ENCODE results near the gene PARD3B.

PARD3B gene

DNA sequence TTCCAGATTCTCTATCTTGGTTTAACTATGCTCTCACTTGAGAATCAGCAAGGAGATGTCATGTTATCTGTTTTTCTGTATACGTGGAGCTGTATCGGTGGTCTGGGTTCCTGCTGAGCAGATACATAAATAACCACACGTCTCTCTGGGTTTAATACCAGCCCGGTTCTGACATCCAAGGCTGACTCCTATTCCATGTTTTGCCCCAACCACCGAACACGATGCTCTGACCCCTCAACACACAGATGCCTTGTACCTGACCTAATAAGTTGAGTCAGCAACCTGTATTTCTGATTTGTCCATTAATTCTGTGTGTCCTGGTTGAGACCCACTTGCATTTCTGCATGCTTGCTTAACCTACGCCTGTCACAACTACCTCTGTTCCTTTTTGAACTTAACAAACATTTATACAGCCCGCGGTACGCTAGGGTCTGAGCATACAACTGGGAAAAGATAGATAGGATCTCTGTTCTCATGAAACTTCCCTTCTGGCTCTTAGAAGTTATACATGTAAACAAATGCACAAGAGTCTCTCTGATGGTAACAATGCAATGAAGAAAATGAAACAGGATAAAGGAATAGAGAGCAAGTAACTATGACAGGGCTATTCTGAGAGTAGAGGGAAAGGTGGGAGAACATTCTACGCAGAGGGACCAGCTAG, 480.4 kb downstream of the PARD3B start:
- DNase-seq, result no peak

DNA sequence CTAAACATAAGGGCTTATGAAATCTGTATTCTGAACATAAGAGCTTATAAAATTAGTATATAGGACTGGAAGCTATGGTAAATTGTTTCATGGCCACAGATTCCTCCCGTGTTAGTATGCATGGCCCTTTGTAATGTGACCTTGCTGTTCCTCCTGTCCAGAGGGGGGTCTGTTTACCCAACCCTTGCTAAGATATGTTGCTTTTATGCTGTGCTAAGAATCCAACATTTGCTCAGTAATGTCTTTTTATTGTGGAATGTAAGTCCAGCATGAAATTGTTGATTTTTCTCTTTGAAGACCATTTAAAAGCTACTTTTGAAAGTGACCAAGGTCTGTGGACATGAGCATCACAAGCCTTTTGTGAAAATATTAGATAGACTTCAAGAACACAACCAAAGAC, 485.4 kb downstream of the PARD3B start:
- no peak for DNase-seq

DNA sequence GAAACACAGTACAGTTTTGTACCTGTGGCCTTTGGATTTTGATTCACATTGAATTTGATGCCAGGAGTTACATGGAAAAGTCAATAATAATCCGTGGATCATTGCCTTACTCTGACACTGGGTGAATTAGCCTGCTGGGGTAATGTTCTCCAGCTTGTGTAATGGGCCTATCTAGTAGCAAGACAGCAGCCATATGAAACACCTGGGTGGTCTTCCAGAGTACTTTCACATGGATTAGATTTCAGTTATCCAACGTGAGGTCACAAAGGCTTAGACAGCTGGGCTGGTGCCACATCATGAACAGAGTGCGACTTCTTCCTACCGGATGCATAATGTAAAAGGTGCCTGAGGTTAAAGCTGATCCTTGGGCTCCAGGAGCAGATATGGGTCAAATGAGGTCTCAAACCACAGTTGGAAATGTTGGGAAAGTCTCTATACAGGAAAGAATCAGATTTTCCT, 486.8 kb downstream of the PARD3B start:
- no peak for DNase-seq

DNA sequence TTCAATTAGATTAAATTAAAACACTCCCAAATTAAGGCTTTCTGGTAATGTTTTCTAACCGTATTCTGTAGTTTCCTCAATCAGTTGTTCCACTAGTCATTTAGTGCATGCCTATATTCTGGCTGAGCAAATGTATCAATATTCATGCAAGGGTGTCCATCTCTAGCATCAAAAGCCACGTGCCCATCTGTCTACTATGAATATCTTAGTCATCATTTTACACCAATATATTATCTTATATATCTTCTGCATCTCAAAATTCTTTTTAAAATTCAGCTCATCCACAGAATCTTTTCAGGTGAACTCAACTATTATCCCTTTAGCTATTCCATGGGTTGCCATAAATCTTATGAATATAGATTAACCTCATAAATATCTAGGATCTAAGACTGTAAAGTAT, 488.2 kb downstream of the PARD3B start:
- no peak for DNase-seq

DNA sequence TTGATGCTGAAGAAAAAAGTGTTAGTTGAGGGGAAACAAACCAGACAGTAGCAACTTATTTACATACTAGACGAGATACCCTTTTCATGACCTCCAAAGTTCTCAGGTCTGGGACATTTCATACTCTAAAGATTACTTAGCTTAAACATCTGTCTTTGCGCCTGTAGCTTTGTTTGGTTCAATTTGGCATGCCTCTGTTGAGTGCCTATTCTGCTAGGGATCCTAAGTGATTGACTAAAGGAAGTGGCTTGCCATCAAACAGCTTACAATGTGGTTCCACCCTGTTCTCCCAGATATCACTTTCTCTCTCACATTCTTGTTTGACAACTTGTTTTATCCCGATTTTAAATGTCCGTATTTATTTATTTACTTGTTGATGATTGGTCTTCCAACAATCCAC, 488.8 kb downstream of the PARD3B start:
- no peak for DNase-seq

DNA sequence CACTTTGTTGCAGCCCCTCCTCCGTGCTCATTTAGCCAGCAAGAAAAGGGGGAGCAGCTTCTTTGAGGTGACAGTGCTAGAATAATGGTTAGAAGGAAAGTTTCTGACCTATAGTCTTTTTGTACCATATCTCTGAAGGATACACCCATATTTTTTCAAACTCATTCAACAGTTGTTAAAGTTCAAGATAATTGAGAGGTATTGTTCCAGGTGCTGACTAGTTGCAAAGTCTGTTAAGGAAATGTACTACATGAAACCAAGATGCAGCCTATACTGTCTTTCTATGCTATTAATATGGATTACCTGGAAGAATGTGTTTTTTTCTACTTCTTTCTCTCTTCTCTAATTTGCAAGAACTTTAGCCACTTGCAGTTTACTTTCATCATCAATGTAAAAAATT, 495.0 kb downstream of the PARD3B start:
- no peak for DNase-seq

DNA sequence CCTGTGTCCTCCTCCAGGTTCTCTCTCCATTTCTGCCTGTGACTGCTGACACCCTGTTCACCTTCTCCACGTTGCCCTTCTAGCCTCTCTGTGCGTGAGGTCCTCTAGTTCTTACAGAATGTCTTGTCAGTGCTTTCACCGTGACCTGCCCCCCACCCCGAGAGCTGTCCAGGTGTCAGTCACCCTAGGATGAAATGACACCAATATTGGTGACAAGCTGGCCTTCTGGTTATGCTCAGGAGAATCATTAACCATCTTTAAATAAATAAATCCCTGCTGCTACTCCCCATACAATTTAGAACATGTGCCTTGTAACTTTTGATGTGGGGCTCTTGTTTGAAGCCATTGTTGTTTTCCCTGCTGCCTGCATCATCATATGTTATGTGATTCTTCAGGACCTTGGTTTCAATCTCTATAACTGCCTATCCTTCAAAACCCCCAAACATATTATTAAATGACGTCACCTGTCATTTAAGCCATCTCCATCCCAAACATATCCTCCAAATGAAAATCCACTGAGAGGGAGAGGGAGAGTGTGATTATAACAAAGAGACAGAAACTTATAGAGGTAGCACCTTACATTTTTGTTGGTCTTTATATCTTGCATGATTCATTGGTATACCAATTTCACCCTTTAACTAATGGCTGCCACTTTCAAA, 496.3 kb downstream of the PARD3B start:
- DNase-seq, result no peak

DNA sequence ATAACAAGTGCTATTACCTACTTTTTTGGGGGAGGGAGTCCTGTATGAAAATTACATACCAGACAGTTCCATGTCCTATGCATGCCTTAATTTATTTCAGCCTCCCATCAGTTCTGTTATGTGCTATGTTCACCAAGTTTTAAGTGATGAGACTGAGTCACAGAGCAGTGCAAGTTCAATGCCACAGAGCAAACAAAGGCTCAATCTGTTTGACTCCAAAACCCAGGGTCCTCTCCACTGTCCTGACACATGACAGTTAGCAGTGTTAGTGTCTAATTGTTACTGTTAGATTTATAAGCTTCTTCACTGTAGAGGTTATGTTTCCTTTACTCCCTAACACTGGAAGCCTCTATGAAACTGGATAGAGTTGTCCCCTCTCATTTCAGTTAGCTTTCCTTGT, 498.0 kb downstream of the PARD3B start:
- DNase-seq, result no peak

DNA sequence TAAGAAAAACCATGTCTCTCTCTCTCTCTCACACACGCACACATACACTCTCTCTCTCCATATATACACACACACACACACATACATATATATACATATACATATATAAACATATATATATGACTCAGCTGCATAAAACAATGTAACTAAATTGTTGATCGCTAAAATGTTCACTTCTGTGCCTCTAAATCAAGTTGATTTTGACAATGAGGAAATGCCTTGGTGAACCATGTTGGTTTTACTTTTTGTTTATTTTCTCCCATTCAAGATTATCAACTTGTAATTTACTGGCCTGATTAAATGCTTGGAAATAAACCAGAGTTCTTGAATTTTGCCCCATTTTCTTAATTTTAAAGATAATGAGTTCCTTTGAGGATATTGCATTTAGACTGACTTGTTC, 500.4 kb downstream of the PARD3B start:
- no peak for DNase-seq

DNA sequence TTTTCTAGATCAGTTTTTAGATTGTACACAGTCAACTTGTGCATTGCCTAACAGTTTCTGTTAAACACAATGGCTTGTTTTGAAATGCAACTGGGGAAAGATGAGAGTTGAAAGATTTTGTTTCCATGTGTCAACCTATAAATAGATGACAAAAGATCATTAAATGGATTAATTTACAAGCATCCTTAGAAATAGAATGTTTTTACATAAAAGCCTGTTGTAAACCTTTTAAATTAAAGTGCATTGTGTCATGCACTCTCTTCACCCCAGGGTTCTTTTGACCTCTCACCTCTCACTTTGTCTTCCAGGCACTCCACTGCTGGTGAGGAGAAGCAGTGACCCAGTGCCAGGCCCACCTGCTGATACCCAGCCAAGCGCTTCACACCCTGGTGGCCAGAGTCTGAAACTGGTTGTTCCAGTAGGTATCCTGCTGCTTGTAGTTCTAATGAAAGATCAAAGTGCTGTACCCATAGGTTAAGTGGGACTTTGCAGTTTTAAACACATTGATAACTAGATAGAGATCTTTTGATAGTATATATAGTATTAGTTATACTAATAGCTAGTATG, 502.1 kb downstream of the PARD3B start:
- DNase-seq, result no peak

DNA sequence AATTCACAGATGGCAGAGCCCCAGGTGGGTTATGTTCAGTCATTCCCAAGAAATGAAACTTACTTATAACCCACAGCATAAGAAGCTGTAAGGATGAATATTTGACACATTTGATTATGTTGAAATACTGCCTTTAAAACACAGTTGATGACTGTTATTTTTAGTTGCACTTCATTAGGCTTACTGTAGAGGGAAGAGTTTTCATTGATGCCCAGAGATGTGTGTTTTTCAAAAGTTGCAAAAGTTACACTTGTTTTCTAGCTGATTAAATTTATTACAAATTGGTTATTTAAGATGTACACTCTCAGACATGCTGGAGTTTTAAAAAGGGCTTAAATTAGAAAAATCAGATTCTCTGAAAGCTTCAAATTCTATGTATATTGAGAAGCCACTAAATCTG, 506.1 kb downstream of the PARD3B start:
- no peak for DNase-seq

DNA sequence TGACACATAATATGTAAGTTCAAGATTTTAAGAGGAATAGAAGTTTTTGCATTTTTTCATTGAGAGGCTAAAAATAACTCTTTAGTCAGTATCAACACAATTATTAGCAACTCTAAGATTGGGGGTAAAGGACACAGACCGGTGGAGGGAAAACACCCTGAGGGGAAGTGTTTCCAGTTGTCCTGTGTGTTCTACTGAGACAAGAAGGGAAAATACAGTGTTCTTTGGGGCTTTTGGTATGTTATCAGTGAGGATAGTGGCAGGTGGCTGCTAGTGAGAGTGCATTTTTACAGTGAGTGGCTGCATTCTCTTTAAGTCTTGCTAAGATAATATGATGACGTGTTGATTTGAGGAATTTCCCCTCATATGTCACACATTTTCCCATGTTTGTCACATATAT, 507.5 kb downstream of the PARD3B start:
- DNase-seq, result no peak

DNA sequence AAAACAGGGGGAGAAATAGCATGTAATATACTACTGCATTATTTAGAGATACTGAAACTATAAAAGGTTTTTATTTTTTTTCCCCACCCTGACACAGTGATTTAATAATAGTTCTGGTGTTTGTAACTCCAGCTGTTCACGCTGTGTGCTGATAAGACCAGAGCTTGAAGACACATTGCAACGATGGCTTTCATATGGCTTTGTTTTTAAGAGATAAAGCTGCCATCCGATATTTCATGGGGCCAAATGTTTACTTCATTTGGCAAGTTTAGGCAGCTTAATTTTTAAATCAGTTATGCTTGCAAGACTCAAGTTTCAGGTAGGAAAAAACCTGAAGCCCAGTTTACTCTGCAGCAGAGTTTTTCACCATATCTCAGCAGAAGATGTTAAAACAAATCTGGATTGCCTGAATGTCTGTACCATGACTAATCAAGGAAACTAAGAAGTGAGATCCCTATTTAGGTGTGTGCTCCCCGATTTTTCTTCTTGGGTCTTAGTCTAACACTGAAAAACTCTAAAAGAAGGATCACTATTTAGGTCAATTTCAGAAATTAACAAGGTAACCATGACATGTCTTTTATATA, 508.6 kb downstream of the PARD3B start:
- no peak for DNase-seq

DNA sequence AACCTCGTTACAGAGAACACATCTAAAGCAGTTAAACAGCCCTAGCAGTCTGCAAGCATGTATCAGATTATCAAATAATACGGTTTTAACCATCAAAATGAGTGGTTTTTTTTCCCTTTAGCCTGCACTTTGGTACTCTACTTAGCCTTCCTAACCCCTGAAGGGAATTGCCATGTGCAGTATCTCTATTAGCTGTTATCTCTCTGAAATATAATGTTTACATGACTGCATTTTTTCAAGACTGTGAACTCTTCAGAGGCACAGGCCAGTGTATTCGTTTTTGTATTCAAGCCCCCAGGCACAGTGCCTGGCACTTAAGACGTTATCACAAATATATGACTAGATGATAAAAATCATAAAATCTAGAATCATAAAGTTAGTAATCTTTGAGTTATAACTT, 509.5 kb downstream of the PARD3B start:
- DNase-seq, result no peak

DNA sequence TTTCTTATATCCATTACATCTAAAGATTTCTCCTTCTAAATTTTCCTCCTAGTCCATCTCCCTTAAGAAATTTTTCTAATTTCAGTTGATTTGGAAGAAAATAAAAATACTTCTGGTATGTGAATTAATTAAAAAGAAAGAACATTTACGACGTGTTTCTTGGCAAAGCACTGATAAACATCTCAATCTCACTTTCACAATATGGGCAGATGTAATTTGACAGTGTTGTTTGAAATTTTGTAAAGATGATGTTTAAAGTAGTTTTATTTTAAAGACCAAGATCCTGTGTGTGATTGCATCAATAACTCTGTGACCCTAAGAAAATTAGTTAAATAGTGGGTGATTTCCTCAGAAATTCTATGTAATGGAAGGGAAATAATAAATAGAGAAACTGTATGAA, 510.0 kb downstream of the PARD3B start:
- no peak for DNase-seq

DNA sequence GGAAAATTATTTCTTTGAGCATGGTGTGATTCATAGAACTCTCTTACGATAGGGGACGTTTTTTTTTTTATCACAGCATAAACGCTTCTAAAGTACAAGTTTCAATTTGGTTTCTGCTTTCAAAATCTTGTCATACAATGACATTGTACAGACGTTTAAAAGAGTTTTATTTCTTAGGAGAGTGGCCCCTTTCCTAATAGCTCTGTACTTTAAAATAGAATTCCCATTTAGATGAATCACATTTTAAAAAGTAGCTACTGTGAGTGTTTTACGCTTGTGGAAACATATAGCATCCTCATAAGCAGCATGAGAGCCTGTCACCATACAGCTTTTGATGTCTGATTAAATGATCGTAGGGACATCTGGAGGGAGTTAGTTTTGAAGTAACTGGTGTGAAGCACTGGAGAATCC, 510.9 kb downstream of the PARD3B start:
- no peak for DNase-seq

DNA sequence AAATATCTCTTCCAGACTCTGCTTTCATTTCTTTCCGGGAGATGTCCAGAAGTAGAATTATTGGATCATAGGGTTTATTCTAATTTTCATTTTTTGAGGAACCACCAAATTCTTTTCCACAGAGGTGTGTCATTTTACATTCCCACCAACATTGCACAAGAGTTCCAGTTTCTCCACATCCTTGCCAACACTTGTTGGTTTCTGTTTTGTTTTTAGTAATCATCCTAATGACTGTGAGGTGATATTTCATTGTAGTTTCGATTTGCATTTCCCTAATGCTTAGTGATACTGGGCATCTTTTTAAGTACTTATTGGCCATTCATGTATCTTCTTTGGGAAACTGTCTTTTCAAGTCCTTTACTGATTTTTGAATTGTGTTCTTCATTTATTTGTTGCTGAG, 513.1 kb downstream of the PARD3B start:
- DNase-seq, result no peak

DNA sequence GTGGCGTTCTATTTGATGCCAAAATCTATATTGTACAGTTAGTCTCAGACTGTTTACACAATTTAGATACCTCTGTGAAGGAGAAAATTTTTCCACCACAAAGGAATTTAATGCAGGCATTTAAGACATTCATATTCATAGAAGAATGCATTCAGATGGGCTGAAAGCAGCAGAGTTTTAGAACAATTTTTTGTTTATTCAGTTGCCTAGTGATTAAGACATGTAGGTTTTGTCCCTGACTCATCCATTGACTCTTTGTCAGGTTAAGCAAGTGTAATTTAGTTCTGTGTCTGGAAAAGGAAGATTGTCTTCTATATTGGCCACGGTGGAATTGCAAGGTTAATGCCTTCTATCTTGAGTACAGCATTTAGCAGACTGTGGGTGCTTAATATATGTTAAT, 515.0 kb downstream of the PARD3B start:
- no peak for DNase-seq

DNA sequence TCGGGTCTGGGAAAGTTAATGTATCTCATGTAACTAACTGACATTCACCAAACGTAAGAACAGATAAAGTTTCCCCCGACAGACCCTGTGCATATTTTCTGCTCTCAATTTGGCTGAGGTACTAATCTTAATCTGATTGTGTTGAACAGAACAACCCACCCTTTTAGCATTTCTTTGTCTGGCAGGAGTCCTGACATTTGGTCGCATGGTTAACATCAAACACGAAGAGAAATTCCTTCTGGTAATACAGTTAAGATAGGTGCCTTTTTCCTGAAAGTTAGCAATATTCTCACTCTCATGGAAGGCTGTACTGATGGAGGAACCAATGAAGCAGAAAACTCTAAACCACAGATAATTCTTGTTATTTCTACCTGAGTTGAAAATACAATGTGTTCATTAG, 520.8 kb downstream of the PARD3B start:
- no peak for DNase-seq

DNA sequence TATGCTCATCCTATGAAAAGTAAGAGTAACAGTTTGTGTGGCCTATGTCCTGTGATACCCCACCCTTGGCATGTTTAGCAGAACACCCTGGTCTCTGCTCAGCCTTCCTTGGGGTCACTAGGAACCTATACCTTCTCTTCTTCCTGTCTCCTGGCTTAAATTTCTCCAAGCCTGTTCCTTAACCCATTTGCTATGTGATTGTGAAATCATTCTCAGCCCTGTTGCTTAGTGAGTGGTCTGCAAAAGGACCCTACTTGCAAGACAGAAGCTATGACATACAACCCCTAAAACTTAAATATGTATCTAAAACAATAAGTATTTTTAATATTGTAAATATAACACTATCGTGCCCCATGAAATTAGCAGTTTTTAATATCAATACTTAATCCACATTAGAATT, 524.7 kb downstream of the PARD3B start:
- no peak for DNase-seq

DNA sequence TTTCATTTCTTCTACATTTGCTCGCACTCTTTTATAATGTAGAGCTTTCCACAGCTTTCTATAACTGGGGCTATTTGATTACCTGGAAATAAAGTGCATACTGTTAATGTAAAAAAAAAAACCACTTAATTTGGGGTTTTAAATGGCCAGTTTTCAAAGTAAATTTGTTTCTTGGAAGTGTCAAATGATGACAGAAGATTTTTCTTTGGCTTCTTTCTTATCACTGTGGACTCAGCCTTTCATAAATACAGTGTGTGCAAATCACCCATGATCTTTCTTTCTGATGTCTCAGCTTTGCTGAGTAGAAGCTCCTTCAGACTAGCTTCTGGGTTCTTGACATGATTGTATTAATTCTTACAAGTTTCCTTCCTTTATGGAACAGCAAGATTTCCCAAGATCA, 525.6 kb downstream of the PARD3B start:
- no peak for DNase-seq

DNA sequence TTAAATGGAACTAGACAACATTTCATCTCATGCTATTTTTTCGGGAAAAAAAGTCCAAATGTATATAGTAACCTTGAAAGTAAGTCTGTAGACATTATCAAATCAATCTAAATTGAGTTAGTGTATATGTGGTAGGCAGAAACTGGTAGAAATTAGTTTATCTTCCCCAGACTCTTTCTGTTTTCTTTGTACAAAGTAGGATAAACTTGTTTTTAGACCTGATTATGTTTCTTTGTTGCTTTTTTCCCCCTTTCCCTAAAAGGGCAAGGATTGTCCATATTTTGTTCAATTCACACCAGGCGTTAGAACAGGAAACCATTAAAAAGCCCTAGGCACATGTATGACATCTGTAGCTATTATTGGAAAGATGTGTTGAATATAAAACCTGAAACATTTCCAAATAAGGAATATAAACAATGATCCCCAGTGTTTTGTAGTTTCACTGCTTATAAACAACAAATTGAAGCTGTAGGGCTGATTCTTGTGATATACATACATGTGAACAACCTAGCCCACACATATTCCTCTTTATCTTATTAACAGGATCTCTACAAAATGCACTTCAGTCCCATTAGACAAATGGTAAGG, 528.3 kb downstream of the PARD3B start:
- no peak for DNase-seq

DNA sequence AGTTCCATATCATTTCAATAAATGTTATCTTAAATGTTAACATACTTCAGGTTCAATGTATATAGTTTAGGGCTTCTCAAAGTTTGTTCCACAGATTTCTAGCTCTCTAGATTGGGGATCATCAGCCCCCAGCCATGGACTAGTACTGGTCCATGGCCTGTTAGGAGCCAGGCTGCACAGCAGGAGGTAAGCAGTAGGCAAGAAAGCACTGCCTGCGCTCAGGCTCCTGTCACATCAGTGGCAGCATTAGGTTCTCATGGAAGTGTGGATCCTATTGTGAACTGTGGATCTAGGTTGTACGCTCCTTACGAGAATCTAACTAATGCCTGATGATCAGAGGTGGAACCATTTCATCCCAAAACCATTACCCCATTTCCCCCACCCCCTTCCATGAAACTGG, 531.1 kb downstream of the PARD3B start:
- no peak for DNase-seq

DNA sequence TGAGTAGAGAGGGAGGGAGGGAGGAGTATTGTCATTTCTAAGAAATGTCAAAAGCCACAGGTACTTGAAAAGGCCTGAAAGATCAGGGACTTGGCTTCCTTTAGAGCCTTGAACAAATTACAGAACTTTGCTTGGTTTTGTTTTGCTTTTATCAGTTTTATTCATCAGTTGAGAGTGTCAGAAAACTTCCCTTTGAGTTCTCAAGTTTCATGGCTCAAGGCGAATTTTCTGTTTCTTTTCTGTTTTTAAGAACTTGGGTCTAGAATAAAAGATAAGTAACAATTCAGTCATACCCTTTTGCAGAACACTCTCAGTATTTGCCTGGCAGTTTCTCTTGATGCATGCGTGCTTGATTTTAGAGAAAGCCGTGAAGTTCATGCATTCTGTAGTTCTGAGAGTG, 531.9 kb downstream of the PARD3B start:
- DNase-seq, result no peak
